AG09309 (cell line): Measurements from ENCODE around the gene OSBPL8.
"Not testable (repeated sequence)": the region's sequence is repeated elsewhere in the genome, so short reads cannot be mapped to it uniquely, and the experiment has no call there.

Source experiments
- DNase-seq: peaks from one replicate; pipeline ENCODE4 v3.0.0-alpha.2; 2010; ENCODE audit warnings: low read depth
- H3K4me3 ChIP-seq: 2 replicates; pipeline ENCODE4 v1.5.1; 2011; ENCODE audit warnings: mild to moderate bottlenecking, low read depth, low read length, moderate library complexity; ENCODE audit not compliant: control insufficient read depth
- TF ChIP-seq, protein P1 (sequence below): IDR thresholded peaks from 2 replicates; pipeline ENCODE4 v1.5.1; 2011; ENCODE audit warnings: mild to moderate bottlenecking, low read depth, low read length, inconsistent platforms; ENCODE audit not compliant: insufficient read depth, control insufficient read depth; ENCODE audit errors: missing control alignments

The OSBPL8 gene

DNA sequence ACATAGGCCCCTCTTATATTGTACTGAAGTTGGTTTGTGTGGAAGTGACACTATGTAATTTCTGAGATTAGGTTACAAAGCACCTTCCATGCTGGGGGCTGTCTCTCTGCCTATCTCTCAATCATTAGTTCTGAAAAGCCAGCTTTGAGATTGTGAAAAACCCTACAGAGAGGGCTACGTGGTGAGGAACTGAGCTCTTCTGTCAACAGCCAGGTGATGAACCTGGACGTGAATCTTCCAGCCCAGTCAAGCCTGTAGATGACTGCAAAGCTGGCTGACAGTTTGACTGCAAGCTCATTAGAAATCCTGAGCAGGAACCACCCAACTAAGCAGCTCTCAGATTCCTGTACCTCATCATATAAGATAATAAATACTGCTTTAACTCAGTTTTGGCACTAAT, 175.0 kb downstream of the OSBPL8 start:
- DNase-seq: no peak
- H3K4me3 ChIP-seq: no peak overlapping the region
- TF ChIP-seq, protein P1, sequence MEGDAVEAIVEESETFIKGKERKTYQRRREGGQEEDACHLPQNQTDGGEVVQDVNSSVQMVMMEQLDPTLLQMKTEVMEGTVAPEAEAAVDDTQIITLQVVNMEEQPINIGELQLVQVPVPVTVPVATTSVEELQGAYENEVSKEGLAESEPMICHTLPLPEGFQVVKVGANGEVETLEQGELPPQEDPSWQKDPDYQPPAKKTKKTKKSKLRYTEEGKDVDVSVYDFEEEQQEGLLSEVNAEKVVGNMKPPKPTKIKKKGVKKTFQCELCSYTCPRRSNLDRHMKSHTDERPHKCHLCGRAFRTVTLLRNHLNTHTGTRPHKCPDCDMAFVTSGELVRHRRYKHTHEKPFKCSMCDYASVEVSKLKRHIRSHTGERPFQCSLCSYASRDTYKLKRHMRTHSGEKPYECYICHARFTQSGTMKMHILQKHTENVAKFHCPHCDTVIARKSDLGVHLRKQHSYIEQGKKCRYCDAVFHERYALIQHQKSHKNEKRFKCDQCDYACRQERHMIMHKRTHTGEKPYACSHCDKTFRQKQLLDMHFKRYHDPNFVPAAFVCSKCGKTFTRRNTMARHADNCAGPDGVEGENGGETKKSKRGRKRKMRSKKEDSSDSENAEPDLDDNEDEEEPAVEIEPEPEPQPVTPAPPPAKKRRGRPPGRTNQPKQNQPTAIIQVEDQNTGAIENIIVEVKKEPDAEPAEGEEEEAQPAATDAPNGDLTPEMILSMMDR: no peak

DNA sequence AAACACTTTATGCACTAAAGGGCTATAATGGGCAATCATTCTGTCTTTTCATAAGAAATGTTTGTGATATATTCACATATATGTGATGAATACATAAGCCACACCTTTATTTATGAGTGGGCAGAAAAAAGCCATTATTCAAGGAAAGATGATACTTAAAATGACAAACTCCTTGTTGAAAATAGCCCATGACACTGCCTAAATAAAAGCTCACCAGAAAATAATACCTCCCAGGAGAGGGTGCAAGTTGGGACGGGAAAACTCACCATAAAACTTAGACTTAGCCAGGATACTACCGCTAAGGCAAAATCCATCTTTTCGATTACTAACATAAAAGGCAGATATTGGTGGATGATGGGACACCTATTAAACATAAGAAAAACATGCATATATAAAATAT, 175.6 kb downstream of the OSBPL8 start:
- no peak for DNase-seq

GRCh38 chr12:76379261-76379660, 180.3 kb downstream of the OSBPL8 start:
- TF ChIP-seq, protein P1: no peak
- no peak overlapping the region for H3K4me3 ChIP-seq
- DNase-seq: no peak

More for the DNA sequence above, 175.6 kb downstream of the OSBPL8 start:
- TF ChIP-seq, protein P1: no peak
- H3K4me3 ChIP-seq: no peak overlapping the region

- H3K4me3 ChIP-seq, DNase-seq: not testable (repeated sequence)
Measured at GRCh38 chr12:76376876-76377275, 182.7 kb downstream of the OSBPL8 start.

- TF ChIP-seq, protein P1: no peak
- DNase-seq: no peak
- no peak overlapping the region for H3K4me3 ChIP-seq
Measured at GRCh38 chr12:76375939-76376338, 183.6 kb downstream of the OSBPL8 start.

GRCh38 chr12:76375470-76375869, 184.1 kb downstream of the OSBPL8 start:
- H3K4me3 ChIP-seq: no peak overlapping the region
- no peak for DNase-seq
- TF ChIP-seq, protein P1: no peak

GRCh38 chr12:76374386-76375020, 185.1 kb downstream of the OSBPL8 start:
- TF ChIP-seq, protein P1: no peak
- H3K4me3 ChIP-seq: no peak overlapping the region
- DNase-seq: no peak
